Dedifferentiated amniotic fluid mesenchymal stem cell (primary cell): ENCODE results near the gene NUP98.

Source experiments
- DNase-seq: peaks from one replicate; pipeline ENCODE4 v3.0.0-alpha.2; 2016; ENCODE audit errors: extremely low spot score

NUP98 gene

GRCh38 chr11:3642071-3642951 is 155.0 kb downstream of the NUP98 start:
- peak; percentile 52 for DNase-seq

- no peak for DNase-seq
Observed at GRCh38 chr11:3641701-3642070, 155.7 kb downstream of the NUP98 start, which contains the start of gene ART5. Gene ART5, minus strand, starts transcription at chr11:3641992. Its CDS starts 130 bp downstream, at chr11:3641862.

- no peak for DNase-seq
Observed at GRCh38 chr11:3641191-3641590, 156.2 kb downstream of the NUP98 start.

GRCh38 chr11:3639841-3640240 is 157.5 kb downstream of the NUP98 start:
- DNase-seq = no peak

GRCh38 chr11:3638513-3638912 is 158.8 kb downstream of the NUP98 start:
- DNase-seq = no peak

- DNase-seq = no peak
Observed at GRCh38 chr11:3637201-3637600, 160.2 kb downstream of the NUP98 start.

DNA sequence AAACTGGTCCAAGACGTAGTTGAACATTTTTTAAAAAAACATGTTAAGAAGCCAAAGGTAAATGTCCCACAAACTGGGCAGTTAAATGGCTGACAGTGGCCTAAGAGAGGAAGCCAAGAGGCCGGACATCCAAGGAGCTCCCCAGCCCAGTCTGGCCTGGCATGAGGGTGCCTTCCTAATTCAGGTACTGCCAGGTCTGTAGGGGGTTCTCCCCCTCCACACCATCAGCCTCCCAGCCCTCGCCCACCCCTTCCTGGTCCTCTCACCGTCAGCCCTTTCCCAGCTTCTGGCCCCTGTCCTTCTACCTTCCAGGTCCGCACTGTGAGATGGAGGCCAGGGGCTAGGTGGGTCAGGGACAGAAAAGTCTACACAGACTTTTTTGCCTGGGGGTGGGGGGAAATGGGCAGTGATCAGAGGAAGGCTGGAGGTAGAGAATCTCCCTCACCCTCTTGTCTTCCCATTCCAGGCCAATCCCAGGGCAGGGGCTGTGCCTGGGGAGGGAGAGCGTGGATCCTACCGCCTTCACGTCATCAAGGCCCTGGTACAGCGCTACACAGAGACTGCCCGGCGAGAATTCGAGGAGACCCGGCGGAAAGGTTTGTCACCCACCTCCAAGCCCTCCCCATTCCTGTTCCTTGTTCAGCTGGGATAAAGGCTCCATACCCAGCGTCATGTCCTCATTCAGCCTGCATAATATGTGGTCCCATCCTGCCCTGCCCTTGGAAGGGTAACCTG is 161.5 kb downstream of the NUP98 start:
- DNase-seq = no peak

GRCh38 chr11:3632070-3632660 is 165.2 kb downstream of the NUP98 start:
- no peak for DNase-seq

GRCh38 chr11:3631331-3631730 is 166.0 kb downstream of the NUP98 start:
- no peak for DNase-seq

- DNase-seq = peak; percentile 23
Observed at GRCh38 chr11:3627291-3627690, 170.1 kb downstream of the NUP98 start.

DNA sequence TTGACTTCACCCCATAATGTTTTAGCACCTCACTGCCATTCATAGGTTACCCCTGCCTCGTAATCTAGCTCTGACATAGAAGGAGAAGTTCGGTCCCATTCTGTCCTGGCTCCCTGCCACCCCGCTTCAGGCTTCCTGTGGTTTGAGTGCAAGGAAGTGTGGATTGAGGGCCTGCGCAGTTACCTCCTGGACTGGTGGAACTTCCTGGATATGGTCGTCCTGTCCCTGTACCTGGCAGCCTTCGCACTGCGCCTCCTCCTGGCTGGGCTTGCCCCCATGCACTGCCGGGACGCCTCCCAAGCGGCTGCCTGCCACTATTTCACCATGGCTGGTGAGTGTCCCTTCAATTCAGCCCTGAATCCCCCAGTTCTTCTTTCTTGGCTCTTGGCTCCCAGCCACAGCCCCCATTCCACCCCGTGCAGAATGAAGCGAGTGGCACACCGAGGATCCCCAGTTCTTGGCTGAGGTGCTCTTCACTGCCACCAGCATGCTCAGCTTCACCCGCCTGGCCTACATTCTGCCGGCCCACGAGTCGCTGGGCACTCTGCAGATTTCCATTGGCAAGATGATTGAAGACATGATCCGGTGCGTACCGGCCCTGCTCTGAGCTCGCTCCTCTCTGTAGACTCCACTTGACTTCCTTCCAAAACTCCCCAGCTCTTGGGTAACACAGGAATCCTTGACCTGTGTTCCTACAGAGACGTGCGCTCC is 170.9 kb downstream of the NUP98 start:
- no peak for DNase-seq
